NCI-H748 treated with DMSO at 0.1 percent for 48 hours (cell line): ENCODE measurements around the gene CPNE9.

Experiments
- DNase-seq: peaks from one replicate; lab custom pipeline; 2025; lab: John Stamatoyannopoulos, UW

CPNE9 gene

DNA sequence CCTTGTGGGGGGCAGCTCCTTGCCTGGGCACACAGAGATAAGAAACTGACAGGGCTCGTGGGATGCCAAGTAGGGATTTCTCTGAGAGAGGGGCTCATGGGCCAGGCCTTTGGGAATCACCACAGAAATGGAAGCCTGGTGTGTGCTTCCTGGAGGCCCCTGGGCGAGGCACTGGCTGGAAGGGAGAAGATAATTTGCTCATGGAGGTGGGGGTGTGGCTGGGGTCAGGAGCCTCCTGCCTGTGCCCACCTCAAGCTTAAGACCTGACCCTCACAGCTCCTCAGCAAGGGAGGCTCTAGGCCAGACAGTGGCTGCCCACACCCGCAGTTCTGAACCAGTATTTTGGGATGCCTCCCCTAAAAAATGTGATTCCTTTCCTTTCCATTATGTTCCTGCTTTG is 16.9 kb upstream of the CPNE9 start:
- no peak for DNase-seq

- DNase-seq, result no peak
These were observed 16.1 kb upstream of the CPNE9 start for GRCh38 chr3:9687514-9687913.

DNA sequence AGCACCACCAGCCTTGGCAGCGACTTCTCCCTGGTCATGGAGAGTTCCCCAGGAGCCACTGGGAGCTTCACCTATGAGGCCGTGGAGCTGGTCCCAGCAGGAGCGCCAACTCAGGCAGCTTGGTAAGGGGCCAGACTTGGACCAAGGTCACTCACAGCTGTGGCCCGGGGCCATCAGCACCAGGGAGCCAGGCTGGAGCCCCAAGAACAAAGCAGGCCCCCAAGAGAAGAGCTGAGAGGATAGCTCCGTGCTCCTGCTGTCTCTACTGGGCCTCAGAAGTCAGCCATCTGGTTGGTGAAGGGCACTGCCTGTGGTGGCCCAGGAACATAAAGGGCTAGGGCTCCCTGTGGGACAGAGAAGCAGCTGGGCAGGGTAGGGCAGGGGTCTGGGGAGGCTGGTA is 14.7 kb upstream of the CPNE9 start:
- DNase-seq, result no peak

DNA sequence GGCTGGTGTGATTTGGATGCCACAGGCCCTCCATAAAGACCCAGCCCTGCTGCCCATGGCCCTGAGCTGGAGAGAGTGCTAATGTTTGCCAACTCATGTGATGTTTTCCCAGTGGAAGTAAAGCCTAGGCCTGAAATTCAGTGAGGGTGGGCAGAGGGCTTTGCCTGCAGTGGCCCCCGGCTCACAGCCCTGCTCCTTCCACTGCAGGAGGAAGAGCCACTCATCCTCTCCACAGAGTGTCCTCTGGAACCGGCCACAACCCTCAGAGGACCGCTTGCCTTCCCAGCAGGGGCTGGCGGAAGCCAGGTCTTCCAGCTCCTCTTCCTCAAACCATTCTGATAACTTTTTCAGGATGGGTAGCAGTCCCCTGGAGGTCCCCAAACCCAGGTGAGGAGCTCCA is 13.9 kb upstream of the CPNE9 start:
- no peak for DNase-seq

DNA sequence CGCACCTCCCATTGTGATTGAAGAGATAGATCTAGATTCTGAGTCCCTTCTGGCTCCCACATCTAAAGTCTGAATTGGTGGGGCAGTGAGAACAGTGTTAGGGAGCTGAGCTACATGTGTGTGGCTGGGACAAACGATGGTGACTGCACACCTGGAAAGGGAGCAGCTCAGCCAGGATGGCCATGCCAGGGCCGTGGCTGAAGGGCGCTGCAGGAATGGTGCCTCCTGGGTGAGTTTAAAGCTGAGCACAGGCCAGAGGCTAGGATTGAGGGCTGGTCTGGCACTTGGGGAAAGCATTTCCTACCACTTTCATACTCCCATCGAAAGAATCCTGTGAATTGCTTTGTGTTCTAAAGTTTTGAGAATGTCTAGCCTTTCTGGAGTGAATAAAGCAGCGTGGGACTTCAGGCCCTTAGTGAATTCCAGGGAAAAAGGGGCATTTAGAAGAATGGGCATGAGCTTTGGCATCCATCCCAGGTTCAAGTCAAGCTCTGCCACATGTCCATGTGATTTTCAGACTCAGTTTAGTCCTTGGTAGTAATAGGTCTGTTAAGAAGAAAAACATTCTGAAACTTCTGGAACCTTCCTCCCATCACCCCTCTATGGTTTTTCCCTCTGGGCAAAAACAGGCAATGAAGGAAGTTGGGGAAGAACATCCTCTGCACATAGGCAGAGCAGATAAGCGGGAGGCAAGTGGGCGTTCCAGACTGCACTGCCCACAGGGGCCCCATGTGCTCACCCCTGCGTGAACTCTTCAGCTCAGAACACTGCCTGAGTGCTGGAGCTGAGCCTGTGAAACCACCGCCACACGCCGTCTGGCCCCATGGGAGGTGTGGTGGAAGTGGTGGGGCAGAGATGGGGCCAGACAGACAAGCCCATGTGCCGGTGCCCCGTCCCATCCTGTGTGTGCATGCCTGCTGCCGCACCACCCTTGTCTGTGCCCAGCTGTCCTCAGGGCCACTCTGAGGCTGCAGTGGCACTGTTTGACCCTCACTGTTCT is 12.9 kb upstream of the CPNE9 start:
- DNase-seq, result no peak

GRCh38 chr3:9691636-9692035 is 12.0 kb upstream of the CPNE9 start:
- DNase-seq, result no peak

- no peak for DNase-seq
These were observed 11.2 kb upstream of the CPNE9 start for GRCh38 chr3:9692416-9692815.

- DNase-seq, result no peak
These were observed 8.3 kb upstream of the CPNE9 start for GRCh38 chr3:9695345-9695744.

DNA sequence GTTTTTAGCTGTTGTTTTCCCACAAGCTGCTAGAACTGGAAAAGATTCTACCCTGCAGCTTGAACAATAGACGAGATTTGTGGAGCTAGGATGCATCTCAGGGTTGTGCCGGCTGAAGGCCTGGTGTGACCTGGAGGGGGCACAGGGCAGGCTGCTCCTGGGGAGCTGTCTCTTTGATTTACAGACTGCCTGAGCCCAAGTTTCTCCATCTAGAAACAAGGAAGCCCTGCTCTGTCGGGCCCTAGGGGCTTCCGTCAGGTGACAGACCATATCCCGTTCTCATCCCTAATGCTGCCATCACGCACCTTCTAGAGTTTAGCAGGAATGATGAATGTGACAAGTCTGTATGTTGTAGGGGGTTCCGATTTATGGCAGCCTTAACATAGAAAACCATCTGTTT is 7.9 kb upstream of the CPNE9 start:
- DNase-seq, result no peak

DNA sequence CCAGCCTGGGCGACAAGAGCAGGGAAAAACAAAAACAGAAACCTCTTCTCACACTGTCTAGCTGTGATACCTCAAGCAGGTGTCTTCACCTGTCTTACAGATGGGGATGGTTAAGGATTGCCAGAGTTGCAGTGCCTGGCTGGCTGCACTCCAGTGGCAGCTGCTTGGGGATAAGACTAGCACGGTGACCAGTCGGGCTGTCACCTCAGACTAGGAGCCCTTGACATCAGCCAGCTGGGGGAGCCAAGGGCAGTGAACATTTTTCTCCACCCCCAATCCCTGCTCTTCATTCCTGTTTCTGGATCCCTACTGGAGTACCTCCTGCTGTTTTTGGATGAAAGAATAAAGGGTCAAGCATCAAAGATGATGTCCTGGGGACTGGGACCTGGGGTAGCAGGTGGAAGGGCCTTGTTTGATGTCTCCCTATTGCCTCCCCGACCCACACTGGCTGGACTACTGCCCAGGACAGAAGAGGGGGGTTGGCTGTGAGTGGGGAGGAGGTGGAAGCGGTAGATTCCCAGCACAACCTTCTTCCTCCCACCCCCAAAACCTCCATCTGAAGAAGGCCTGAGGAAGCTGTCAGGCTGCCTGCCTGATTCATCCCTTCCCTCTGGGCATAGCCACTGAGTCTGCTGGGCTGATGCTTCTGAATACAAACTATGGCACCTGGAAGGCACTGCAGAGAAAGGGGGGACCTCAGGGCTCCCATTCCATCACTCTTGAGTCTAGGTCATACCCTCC is 7.0 kb upstream of the CPNE9 start:
- DNase-seq, result no peak

- no peak for DNase-seq
These were observed 5.7 kb upstream of the CPNE9 start for GRCh38 chr3:9697892-9698291.

DNA sequence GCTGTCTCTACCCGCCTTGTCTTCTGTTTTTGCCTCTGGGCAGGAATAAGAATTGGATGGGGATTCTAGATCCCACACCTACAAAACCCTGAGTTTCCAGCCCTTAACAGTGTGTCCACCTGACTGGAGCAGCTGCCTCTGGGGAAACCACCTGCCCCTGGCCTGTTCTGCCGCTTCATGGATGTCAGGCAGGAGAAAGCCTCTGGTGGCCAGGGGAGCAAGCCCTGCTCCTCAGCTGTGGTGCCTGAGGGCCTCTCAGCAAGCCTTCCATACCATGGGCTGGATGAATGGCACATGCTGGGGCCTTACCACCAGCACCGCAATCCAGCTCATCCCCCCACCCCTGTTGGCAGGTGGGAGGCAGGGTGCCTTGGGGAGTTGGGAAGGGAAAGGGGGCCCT is 5.3 kb upstream of the CPNE9 start:
- DNase-seq, result no peak

DNA sequence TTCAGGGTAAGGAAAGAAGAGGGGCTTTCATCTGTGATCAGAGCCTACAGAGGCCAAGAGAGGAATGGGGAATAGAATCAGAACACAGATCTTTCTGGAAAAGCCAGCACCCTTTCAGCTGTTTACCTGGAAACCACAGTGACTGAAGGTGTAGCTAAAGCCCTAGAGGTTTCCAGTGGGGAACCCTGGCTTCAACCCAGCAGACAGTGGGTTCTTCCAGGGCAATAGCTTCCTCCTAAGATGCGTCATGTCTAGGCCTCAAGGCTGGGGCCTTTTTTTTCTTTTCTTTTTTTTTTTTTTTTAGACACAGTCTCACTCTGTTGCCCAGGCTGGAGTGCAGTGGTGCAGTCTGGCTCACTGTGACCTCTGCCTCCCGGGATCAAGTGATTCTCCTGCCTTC is 3.1 kb upstream of the CPNE9 start:
- no peak for DNase-seq

DNA sequence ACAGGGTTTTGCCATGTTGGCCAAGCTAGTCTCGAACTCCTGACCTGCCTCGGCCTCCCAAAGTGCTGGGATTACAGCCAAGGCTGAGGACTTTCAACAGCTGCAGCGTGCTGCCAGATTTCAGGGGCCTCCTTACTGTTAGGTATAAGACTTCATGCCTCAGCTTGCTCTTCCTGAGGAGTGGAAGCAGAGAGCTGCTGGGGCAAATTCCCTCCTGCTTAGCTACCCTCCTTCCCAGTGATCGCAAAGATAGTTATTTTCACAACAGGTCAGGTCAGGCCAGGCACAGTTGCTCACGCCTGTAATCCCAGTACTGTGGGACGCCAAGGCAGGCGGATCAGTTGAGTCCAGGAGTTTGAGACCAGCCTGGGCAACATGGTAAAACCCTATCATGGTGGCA is 2.6 kb upstream of the CPNE9 start:
- no peak for DNase-seq

GRCh38 chr3:9701711-9702110 is 1.9 kb upstream of the CPNE9 start:
- no peak for DNase-seq

GRCh38 chr3:9703240-9703639 is 393 bp upstream of the CPNE9 start:
- no peak for DNase-seq

DNA sequence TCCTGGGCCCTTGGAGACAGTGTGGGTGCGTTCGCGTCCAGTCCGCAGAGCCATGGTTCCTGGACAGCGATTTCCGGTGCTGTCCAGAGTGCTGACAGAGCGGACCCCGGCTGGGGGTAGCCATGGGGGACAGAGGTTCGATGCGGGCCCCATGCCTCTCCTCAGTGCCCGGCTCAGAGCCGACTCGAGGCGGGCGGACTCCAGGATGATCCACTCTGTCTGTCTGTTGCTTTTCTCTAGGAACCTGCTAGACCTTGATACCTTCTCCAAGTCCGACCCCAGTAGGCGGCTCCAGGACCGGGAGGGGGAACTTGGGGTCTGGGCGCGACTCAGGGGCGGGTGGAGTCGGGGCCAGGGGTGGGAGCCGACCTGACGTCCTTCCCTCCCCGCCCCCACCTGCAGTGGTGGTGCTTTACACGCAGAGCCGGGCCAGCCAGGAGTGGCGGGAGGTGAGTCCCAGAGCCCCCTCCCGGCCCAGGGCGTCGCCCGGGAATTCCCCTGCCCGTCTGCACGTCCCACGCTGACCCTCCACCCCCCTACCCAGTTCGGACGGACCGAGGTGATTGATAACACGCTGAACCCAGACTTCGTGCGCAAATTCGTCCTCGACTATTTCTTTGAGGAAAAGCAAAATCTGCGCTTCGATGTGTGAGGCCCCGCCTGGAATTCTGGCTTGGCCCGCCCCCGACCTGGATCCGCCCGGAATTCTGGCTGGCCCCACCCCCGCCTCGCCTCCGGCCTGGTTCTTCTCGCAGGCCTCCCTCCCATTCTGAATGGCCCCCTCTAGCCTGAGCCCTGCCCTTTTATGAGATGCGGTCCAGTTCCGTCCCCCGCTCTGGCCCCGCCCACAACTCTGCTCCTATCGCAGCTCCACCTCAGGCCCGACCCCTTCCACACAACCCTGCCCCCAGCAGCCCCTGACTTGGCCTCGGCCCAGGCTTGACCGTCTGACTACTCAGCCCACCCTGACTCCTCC is 1.0 kb downstream of the CPNE9 start:
- no peak for DNase-seq

DNA sequence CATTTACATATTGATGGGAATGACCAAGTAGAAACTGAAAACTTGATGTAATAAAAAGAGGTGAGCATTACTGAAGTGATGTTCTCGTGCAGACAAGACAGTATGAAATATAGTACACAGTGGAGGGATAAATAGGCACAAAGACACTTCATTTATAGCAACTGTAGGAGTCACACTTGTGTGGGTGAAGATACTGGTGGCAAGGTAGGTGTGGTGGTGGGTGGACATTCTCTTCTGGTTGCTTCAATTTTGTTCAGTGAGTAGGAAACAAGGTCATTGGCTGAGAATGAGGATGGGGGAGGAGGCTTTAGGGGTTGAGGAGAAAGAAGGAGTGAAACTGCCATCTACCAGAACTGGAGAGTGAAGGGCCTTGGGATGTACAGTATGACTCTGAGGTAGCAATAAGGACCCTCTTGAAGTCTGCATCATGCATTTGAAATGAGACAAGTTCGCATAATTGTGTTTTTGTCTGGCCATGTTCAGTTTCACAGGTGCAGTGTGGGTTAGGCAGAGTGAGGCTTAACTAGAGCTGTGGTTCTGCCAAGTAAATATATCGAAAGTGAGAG is 6.6 kb downstream of the CPNE9 start:
- no peak for DNase-seq

DNA sequence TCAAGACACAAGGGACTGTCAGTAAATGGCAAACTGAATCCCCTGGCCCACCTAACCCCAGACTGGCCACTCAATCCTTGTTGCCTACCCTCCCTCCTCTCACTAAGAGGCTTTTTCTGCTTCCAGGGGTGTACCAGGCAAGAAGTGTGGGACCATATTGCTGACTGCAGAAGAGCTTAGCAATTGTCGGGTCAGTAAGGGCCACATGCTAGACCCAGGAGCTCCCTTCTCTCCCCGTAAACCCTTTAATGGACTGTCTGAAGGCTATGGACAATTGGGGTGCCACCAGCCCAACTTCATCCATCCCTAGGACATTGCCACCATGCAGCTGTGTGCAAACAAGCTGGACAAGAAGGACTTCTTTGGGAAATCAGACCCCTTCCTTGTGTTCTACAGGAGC is 8.8 kb downstream of the CPNE9 start:
- no peak for DNase-seq

DNA sequence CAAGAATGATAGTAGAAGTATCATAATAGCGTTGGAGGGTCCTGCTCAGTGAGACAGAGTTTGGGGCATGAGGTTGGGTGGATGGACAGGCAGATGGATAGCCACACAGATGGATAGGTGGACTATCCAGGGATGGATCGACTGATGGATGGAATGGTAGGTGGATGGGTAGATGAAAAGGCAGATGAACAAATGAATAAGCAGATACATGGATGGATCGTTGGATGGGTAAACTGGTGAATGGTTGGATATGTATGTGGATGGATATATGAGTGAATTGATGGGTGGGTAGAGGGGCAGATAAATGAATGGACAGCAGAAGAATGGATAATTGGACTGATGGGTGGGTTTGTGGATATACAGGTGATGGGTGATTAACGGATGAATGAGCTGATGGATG is 9.5 kb downstream of the CPNE9 start:
- DNase-seq, result no peak

GRCh38 chr3:9715136-9715535 is 11.5 kb downstream of the CPNE9 start:
- no peak for DNase-seq
